HG03432 (cell line): ENCODE measurements around the gene CDH13.

Experiments
- ATAC-seq: cut with Tn5 transposase; IDR thresholded peaks from one replicate; pipeline ENCODE4 v1.9.1; 2021; ENCODE audit warnings: mild to moderate bottlenecking, moderate library complexity; ENCODE audit not compliant: unreplicated experiment

The CDH13 gene

DNA sequence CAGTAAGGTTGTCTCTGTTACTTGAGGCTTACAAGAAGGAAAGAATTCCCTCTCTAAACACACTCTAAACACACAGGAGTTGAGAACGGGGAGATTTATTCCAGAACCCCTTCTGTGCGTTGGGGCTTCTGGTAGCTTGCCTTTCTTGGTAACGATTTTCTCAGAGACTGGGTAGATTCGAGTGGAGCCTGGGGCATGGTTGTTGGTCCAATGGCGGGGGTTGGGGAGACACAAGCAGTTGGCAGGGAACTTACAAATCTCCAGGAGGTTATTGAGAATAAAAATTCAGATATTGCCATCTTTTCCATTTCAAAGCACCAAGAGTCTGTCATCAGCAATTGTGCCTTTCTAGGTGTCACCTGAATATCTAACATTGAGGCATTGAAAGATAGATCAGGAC lies 251.7 kb downstream of the CDH13 start:
- no peak for ATAC-seq

DNA sequence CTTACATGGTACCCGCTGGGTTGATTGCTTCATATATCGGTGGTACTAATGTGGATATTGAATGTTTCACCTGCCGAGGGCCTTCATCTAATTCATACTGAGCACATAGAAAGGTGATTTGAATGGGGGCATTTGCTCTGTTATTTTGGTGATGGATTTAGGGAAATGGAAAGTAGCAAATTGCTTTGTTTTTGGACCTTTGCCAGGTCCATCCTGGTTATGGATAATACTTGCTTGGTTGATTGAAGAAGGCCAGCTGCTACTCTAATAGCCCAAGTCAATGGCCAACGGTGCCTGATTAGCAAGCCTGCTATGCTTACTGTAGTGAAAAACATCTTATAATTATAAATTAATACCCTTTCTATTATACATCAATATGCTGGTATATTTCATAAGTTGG lies 253.6 kb downstream of the CDH13 start:
- no peak for ATAC-seq

DNA sequence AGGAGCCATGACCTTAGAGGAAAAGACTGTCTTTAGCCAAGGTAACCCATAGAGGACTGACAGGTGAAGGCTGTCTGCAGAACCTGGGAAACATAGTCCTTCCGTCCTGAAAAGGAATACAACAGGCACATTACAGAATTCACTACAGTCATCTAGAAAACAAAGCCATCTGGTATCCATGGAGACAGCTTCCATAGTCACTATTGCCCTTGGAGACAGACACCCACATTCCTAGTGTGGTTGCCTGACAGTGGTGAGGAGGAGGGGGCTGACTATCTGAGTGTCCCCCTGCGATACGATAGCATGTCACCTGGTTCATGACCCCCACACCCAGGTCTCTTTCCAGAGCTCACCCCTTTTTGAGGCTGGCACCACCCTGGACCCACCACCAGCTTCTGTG lies 254.7 kb downstream of the CDH13 start:
- ATAC-seq = no peak

DNA sequence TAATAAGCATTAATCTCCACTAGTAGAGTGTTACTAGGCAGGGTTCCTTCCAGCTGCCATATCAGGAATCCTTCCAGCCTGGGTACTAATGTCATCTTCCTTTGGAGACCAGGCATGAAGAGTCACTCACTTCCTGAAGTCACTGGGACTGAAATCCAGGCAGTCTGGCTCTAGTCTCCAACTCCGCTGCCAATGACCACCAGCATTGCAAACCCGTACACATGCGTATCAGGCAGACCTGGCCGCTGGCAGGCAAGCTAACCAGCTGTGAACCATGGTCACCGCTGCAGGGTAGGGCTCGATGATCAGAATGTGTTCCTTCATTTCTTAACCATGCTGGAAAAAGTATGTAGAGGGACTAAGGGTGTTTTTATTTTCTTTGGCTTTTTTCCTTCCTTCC lies 255.5 kb downstream of the CDH13 start:
- no peak for ATAC-seq

DNA sequence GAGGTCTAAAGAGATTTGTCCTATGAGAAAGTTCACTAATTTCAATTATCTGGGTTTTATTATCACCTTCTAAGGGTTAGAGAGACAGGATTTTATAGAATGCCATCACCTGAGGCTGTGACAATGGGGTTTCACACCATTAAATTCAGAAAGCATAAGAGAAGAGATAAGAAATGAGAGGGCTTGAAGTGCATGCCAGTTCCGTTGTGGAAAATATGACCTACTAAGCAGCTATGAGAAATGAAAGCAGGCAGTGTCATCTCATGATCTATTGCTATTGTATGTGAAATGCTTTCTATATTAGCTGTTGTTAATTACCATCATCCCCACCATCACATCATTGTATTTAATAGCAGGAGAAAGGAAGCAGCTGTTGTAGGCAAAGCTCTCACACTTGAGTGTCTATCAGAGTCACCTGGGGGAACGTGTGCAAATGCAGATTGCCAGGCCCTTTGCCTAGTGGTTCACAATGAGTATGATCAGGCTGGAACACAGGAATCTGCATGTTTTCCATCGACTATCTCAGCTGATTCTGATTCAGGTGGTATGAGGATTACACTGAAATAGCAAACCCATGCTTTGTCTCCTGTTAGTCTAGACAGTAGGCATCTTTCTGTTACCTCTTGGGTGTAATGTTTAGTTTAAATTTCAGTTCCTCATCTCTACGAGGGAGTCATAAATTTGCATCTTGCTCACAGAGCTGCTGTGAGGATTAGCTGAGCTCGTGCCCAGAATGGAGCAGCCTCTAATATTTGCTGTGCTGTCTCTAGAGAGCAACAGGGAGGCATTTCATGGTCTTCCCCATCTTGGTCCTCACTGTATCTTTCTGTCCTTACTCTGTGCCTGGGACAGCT lies 256.4 kb downstream of the CDH13 start:
- no peak for ATAC-seq

DNA sequence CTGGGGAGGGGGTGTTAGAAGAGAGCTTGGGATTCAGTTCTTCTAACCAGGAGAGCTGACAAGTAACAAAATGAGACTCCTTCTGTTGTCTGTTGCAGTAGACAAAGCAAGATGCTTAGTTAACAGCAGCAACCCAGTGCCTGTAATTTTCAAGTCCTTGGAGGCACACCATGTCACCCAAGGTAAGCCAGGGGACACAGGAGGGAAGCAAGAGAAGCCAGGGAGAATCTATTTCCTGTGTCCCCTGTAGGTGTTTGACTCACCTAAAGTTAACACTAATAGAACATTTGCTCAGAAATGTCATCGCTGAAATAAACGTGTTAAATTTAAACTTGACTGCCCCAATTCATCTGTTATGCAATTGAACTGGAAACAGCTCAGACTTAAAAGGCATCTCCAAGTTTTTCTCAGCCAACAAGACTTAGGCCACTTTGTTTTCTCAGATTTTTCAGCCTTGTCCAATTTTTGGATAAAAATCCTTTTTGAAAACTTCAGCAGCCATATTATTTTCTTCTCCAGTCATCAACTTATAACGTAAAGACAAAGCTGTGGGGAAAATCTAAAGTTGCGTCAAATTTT lies 257.6 kb downstream of the CDH13 start:
- ATAC-seq = no peak

DNA sequence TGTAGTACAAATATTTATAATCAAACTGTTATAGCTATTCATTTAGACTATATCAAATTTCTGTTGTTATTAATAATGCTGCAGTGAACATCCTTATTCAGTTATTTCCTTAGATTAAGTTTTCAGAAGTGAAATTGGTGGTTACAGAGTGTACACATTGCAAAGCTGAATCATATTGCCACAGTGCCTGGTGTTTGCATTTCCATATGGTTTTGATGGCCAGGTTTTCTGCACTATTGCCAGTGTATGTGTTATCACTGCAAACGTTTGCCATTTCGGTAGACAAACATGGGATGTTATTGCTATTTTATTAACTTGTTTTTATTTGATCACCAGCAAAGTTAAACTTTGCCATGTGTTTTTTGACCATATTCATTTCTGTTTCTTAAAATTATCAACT lies 259.4 kb downstream of the CDH13 start:
- no peak for ATAC-seq

DNA sequence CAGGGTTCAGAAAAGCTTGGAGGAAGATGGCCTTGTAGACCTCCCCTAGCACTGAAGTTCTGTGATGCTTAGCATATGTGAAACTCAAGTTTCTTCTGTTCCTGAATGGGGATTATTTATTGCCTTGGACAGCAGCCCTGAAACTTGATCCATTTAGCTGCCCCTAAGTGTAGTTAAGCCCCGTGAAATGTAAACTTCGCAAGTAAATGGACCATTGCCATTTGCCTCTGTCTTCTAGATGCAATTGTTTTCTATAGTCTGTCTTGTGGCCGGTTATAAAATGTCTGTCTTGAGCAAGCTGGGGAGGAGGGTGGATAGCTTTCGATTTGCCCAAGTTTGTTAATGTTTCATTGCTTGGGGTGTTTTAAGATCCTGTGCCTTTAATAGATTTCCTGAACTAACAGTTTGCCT lies 261.8 kb downstream of the CDH13 start:
- ATAC-seq = no peak

DNA sequence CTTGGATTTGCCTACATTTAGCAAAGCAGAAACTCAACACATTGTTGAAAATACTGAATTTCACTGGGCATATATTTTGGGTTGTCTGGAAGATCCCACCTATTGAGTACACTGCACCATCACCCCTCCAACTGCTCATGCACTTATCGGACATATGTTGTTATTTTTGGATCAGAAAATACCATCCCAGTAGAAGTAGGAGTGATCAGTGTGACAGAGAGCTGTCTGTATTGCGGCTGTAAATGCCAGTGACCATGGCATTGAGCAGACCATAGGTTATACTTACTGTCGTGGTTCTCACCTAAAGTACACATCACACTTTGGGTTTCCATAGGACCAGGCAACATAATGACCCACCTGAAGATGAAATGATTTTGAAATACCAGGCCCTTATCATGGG lies 264.7 kb downstream of the CDH13 start:
- ATAC-seq = no peak

DNA sequence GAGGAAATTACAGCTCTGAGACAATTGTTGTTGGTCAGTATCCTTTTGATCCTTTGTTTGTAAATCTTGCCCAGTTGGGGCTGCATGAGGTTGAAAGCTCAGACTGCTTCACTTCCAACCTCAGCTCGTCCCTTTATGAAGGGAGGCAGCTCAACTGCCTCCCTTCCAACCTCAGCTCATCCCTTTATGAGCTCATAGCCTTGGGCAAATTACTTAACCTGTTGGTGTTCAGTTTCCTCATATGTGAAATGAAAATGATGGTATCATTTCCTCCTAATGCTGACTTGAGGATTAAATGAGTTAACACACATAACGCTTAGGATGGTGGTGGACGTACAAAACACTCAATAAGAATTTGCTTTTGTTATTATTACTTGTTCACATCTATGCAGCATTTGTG lies 265.1 kb downstream of the CDH13 start:
- no peak for ATAC-seq

DNA sequence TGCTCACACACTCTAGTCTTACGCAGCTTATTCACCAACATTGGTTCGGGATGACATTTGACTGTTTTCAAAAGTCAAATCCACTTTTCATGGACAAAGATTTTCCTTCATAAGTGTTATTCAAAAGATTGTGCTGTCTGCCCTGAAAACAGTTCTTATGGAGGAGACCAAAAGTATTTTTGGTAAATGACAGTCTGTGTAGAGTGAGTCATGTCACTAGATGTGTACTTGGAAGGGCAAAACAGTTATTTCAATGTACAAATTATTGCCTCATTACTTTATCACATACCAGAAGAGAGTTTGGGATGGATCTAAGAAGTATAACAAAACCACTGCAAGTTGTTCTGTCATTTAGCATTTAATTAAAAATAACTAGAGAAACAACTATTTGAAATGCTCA lies 265.6 kb downstream of the CDH13 start:
- no peak for ATAC-seq

DNA sequence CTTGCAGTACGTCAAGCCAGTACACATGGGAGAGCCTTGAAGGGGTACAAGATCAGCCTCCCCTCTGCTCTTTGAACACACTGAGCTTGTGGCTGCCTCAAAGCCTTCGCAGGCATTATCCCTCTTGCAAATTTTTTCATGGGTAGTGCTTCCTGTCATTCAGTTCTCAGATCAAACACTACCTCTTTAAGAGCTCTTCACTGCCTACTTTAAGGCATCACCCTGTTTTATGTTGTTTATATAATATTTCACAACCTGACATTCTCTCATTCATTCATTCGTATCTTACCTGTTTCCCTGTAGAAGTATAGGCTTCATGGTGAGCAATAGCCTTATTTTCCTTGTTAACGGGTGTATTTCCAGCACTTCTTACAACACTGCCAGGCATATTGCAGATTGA lies 269.1 kb downstream of the CDH13 start:
- no peak for ATAC-seq

DNA sequence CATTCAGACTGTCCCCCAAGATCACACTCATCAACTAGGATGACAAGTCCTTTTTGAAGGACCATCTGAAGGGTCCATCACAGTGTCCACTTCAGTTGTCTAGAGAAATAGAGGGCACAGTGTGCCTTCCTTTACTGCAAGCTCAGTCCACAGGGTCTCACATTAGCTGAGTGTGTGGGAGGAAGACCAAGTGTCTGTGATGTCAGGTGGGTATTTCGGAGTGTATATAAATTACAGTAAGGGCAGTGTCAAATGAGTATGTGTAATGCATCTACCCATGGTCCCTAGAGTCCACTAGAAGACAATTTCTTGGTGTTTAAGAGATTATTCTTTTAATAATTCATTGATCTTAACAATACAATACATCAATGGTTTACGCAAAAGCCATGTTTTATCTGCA lies 272.2 kb downstream of the CDH13 start:
- no peak for ATAC-seq

DNA sequence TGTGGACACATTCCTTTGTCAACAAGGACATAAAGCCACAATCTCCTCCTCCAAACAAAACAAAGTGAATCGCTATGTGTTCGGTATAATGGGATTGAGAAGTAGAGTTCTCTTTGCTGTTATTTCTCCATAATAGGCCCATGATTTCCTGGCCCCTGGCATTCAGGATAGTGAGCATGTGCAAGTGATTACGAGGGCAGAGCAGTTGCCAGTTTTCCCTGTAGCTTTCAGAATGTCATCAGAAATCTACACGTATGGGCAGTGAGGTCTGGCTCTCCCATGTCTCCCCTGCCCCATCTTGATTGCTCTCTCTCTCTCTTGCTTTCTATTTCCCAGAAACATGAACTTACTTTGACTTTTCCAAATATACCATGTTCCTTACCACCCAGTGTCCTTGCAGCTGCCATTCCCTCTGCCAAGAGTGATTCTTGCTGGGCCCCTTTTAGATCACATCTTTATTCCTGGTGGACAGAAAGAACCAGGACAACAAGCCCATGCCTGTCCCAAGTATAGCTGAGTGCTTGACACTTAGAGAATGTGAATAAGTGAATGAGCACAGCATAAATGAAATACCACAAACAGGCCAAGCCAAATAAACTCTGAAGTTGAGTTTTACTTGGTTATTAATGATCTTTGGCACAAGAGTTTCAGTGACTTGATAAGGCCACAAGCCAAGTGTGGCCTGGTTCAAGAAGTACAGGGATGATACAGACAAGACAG lies 273.1 kb downstream of the CDH13 start:
- ATAC-seq = no peak

DNA sequence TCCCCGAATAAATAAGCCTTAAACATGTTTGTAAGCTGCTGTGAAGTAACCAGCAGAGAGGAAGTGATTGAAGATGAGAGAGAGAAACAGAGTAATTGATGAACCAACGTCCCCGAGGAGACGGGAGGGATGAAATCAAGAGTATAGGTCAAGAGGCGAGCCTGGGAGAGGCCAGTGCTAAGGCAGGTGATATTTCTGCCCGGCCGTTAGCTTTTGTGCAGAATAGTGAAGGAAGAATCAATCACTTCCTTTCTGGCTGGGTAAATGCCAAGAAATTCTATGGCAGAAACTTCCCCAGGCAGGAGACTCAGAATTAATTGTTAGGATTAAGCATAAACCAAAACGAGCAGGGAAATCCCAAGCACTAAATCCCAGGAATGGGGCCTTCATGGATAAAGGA lies 273.8 kb downstream of the CDH13 start:
- no peak for ATAC-seq

DNA sequence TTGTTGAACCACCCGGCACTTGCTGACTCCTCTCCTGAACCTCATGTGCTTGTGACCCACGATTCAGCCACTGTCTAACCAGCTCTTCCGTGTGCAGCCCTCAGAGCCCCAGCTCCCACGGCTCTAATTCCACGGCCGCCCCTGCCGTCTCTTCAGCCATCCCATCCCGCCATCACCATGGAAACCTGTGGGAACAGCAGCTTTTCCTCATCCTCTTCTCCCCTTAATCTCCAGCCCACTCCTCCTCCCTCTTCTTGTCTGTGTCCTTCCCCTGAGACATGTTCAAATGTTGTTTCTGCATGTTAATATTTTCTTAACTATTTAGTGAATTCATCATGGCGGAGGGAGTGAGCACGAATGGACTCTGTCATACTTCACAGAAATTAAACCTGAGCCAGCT lies 285.2 kb downstream of the CDH13 start:
- ATAC-seq = no peak

DNA sequence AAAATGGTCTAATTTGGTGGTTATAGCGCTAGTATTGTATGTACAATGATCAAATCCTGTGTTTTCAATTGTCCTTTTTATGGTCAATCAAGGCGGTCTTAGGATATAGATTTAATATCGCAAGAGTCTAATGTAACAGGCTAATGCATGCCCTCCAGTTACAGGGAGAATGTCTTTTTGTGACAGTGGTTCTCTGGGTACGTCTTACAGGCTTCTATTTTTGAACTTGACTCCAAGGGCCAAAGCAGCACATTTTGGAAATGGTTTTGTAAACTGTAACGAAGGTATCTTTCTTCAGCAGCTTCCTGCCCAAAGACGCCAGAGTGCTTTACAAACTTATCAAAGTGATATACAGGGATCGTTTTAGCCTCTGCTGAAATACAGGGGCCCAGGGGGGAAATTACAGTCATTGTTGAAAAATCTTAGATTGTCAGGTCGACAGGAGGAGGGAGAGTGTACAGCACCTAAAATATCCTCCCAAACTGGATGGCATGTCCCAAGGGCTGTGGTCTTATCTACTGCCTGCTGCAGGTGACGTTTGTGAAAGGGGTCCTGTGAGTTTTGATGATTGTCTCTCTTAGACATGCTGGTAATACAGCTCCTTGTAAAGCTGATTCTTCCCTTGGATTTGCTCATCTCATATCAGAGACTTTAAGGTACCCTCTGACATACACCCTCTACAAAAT lies 288.5 kb downstream of the CDH13 start:
- no peak for ATAC-seq

DNA sequence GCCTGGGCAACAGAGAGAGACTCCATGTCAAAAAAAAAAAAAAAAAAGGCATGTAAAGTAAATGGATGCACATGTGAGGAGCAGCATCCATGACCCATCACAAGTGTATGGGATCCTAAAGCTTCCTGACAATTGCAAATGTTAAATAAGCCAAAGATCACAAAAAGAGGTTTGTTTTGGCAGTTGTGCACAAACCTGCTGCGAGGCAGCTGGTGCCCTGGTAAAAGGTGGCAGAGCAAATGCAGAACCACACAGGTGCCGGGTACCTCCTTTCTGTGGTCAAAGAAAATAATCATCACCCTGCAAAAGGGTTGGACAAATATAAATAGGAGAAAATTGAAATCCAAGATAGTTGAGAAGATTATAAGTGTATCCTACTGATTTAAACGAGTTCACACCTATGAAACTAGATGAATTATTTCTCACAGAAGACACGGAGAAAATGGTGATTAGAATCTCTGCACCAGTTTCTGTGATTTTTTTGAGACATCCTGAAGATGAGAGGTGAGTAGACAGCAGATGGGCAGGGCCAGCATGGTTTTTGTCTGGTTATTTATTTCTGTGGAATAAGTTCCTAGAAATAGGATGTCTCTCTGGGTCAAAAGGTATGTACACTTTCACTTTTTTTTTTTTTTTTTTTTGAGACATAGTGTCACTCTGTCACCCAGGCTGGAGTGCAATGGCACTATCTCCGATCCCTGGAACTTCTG lies 291.3 kb downstream of the CDH13 start:
- ATAC-seq = no peak

DNA sequence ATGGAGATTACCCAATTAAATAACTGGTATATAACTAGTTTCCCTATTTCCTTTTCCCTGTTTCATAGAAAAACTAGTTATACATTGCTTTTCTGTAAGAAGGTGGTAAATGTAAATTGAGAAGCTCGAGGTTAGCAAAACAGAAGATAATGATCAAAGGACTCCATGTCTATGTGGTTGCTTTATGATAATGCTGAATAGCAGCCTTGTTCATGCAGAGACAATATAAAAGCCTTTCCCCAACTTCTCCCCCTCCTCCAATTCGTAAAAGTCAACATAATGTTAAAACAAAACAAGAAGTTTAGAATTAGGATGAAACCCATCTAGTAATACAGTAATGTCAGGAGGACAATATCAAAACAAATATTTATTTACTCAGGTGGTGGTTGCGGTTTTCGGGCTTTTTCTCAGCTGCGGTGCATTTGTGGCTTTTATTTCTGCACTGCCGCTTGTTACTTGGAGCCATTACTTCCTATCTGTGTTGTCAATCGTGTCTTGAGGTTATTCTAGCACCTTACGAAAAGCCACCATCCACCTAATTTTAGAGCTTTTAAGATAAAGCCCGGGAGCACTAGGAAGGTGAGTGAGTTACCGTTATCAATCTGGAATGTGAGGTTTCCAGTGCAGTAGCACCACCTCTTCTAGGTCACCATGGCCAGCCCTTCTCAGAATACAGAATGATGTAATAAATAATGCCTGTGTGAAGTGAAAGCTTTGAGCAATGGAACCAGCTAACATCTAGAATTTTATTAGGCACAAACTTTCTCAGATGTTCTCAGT lies 297.5 kb downstream of the CDH13 start:
- no peak for ATAC-seq

DNA sequence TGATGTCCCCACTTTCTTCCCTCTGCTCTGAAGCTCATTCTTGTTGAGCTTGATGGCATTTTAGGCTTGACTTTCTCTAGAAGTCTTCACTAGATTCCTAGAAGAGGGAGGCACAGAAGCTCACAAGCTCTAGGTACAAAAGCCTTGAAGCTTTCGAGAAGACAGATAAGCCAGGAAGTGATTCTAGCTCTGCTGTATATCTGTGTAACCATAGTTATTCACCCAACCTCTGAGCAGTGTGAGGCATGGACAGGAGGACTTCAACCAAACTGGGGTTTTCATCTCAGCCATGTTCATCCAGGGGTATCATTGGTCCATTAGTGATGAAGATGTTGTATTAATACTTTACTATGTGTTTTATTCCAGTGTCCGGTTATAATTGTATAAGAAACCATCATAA lies 299.7 kb downstream of the CDH13 start:
- no peak for ATAC-seq
